K562 (cell line): ENCODE data around the gene ZSCAN12. TPM values are rescaled to one million over a fixed set of nuclear protein-coding genes. Genes with fewer than 3 reads are reported as not detected.
A peak's percentile ranks its signal among the peaks of the same experiment; 100 is the strongest.

Experiments used
- CBX1 ChIP-seq: sonication (generic); IDR thresholded peaks from 2 replicates; pipeline ENCODE4 v1.6.1; 2016; ENCODE audit warnings: antibody characterized with exemption, low read depth, mild to moderate bottlenecking
- GMEB1 ChIP-seq: fragments of 250-450 bp; sonication (Bioruptor Pico); IDR thresholded peaks from 2 replicates; pipeline ENCODE4 v1.4.0; 2020; ENCODE audit warnings: mild to moderate bottlenecking
- HIVEP1 ChIP-seq: fragments of 250-450 bp; sonication (Bioruptor Pico); IDR thresholded peaks from 2 replicates; pipeline ENCODE4 v1.4.0; 2020; ENCODE audit warnings: mild to moderate bottlenecking
- MGA ChIP-seq: fragments of 450-650 bp; IDR thresholded peaks from 2 replicates; pipeline ENCODE4 v1.6.1; 2016; ENCODE audit warnings: mild to moderate bottlenecking, moderate library complexity
- PHF8 ChIP-seq: fragments of 200-600 bp; sonication (generic); IDR thresholded peaks from 2 replicates; pipeline ENCODE4 v1.6.1; 2012; ENCODE audit warnings: mixed run types, mild to moderate bottlenecking, inconsistent platforms, low read length, moderate library complexity, borderline replicate concordance
- SETDB1 ChIP-seq: IDR thresholded peaks from one replicate; pipeline ENCODE4 v1.6.1; 2012; ENCODE audit warnings: low read length, control low read depth, inconsistent platforms
- SMARCC2 ChIP-seq: fragments of 450-650 bp; IDR thresholded peaks from 2 replicates; pipeline ENCODE4 v1.6.1; 2017; ENCODE audit warnings: antibody characterized with exemption, moderate library complexity, mild to moderate bottlenecking, low read depth
- SNIP1 ChIP-seq: fragments of 450-650 bp; IDR thresholded peaks from 2 replicates; pipeline ENCODE4 v1.7.1; 2017; ENCODE audit warnings: low read depth, mild to moderate bottlenecking
- SREBF1 ChIP-seq: fragments of 150-350 bp; IDR thresholded peaks from 2 replicates; pipeline ENCODE4 v1.6.1; 2014; ENCODE audit warnings: antibody characterized with exemption, low read depth, low read length, borderline replicate concordance
- TAF9B ChIP-seq: fragments of 450-650 bp; IDR thresholded peaks from 2 replicates; pipeline ENCODE4 v1.6.1; 2018; ENCODE audit warnings: mild to moderate bottlenecking; ENCODE audit not compliant: partially characterized antibody
- TBP ChIP-seq: optimal IDR thresholded peaks from 2 replicates; pipeline ENCODE3; 2011; ENCODE audit warnings: low read depth, low read length, improper control_type of control experiment
- ZBTB1 ChIP-seq: sonication (generic); formaldehyde crosslinking; IDR thresholded peaks from 2 replicates; pipeline ENCODE4 v1.8.1; 2023; ENCODE audit warnings: missing genetic modification reagents, low read depth, mild to moderate bottlenecking, borderline replicate concordance
- ZBTB43 ChIP-seq: sonication (generic); formaldehyde crosslinking; IDR thresholded peaks from 2 replicates; pipeline ENCODE4 v1.8.0; 2023; ENCODE audit warnings: mild to moderate bottlenecking, missing genetic modification reagents
- ZNF717 ChIP-seq: fragments of 250-450 bp; sonication (Bioruptor Pico); IDR thresholded peaks from 2 replicates; pipeline ENCODE4 v1.5.0; 2021
- polyA plus RNA-seq, 8 experiments: library from polyadenylated mRNA; depleted of rRNA in 4 of 8; stranded (reverse) in 5 of 8; unstranded in 3 of 8; fragments of >200 nt; fragmentation: Nextera tagmentation in 2 of 8; fragmentation: Illumina TruSeq in 1 of 8; extraction: Ambion mirVana in 2 of 8; extraction: Trizol in 1 of 8; gene quantifications; 2 replicates each; pipeline versions ENCODE4 v1.2.1 to v1.2.3, GENCODE V29; 2011 to 2014; ENCODE audit warnings: inconsistent platforms in 1 of 8, missing spikeins in 1 of 8
- total RNA-seq, 7 experiments: library from RNA; depleted of rRNA in 6 of 7; stranded (reverse); fragments of >200 nt in 6 of 7; fragmentation: Illumina TruSeq in 2 of 7; extraction: Trizol in 2 of 7; gene quantifications; 2 replicates each; pipeline versions ENCODE4 v1.2.1 to v1.2.3, GENCODE V29; 2011 to 2021; ENCODE audit warnings: low replicate concordance in 1 of 7

The ZSCAN12 gene
- total and polyA plus RNA-seq, 9 of the 15 experiments (the other 6 are each of a cell fraction or from before 2014, with no cell fraction given): 2.5 to 19.6 (median 12.5) TPM

- TF ChIP-seq SNIP1 (peak; percentile 68), SMARCC2 (no peak), CBX1 (no peak), TAF9B (no peak), TBP (no peak), ZBTB43 (no peak), GMEB1 (0 out of 2 replicates have a peak, but pooled peaks have one; percentile 11), PHF8 (peak; percentile 52; the same call in 1 of the 2 replicates), ZBTB1 (CRISPR knock-in tag) (no peak), HIVEP1 (no peak), ZNF717 (CRISPR knock-in tag) (no peak), SREBF1 (no peak), SETDB1 (no peak), MGA (0 out of 2 replicates have a peak, but pooled peaks have one; percentile 24)
Observed at GRCh38 chr6:28443112-28443773, 43.7 kb upstream of the ZSCAN12 start, which contains the start of gene ZSCAN23 (continued).
